RWPE2 (cell line): ENCODE measurements around the gene ACR.
A peak's percentile ranks its signal among the peaks of the same experiment; 100 is the strongest.

Experiments used
- ATAC-seq: fragments of 200-7000 bp; cut with Tn5 transposase; 3 replicates; pipeline ENCODE4 v1.9.1; 2021; ENCODE audit warnings: low read depth
- DNase-seq: peaks from one replicate; pipeline ENCODE4 v3.0.0-alpha.2; 2020; ENCODE audit warnings: low spot score
- H3K27ac ChIP-seq: fragments of 450-650 bp; 2 replicates; pipeline ENCODE4 v1.5.1; 2017; ENCODE audit warnings: mild to moderate bottlenecking; ENCODE audit not compliant: poor library complexity, severe bottlenecking
- H3K27me3 ChIP-seq: fragments of 250-450 bp; sonication (Bioruptor Pico); 2 replicates; pipeline ENCODE4 v1.5.1; 2021; ENCODE audit warnings: mild to moderate bottlenecking, moderate library complexity; ENCODE audit not compliant: insufficient read depth, poor library complexity, severe bottlenecking
- H3K36me3 ChIP-seq: fragments of 250-450 bp; sonication (Bioruptor Pico); 2 replicates; pipeline ENCODE4 v1.5.1; 2020; ENCODE audit warnings: low read depth, mild to moderate bottlenecking, moderate library complexity
- H3K4me1 ChIP-seq: fragments of 250-450 bp; sonication (Bioruptor Pico); 2 replicates; pipeline ENCODE4 v1.5.1; 2021; ENCODE audit warnings: mild to moderate bottlenecking, moderate library complexity; ENCODE audit not compliant: insufficient read depth, poor library complexity, severe bottlenecking
- H3K4me3 ChIP-seq: fragments of 250-450 bp; sonication (Bioruptor Pico); 2 replicates; pipeline ENCODE4 v1.5.1; 2021; ENCODE audit warnings: mild to moderate bottlenecking, moderate library complexity; ENCODE audit not compliant: severe bottlenecking
- H3K9me3 ChIP-seq: fragments of 250-450 bp; sonication (Bioruptor Pico); 2 replicates; pipeline ENCODE4 v1.5.1; 2021; ENCODE audit warnings: mild to moderate bottlenecking, moderate library complexity; ENCODE audit not compliant: severe bottlenecking
- TF ChIP-seq, protein P1 (sequence below): fragments of 450-650 bp; IDR thresholded peaks from one replicate; pipeline ENCODE4 v1.5.1; 2017; ENCODE audit warnings: mild to moderate bottlenecking, moderate library complexity; ENCODE audit not compliant: poor library complexity, severe bottlenecking

ACR gene

GRCh38 chr22:50734343-50734771, 3.6 kb upstream of the ACR start:
- no peak for ATAC-seq
- peak; percentile 36 for DNase-seq
- TF ChIP-seq, protein P1, sequence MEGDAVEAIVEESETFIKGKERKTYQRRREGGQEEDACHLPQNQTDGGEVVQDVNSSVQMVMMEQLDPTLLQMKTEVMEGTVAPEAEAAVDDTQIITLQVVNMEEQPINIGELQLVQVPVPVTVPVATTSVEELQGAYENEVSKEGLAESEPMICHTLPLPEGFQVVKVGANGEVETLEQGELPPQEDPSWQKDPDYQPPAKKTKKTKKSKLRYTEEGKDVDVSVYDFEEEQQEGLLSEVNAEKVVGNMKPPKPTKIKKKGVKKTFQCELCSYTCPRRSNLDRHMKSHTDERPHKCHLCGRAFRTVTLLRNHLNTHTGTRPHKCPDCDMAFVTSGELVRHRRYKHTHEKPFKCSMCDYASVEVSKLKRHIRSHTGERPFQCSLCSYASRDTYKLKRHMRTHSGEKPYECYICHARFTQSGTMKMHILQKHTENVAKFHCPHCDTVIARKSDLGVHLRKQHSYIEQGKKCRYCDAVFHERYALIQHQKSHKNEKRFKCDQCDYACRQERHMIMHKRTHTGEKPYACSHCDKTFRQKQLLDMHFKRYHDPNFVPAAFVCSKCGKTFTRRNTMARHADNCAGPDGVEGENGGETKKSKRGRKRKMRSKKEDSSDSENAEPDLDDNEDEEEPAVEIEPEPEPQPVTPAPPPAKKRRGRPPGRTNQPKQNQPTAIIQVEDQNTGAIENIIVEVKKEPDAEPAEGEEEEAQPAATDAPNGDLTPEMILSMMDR, result no peak
- Histone ChIP-seq H3K27ac (no peak overlapping the region), H3K4me3 (no peak overlapping the region), H3K4me1 (no peaks in the 10 kb centered on the region), H3K36me3 (no peaks in the 10 kb centered on the region), H3K27me3 (no peaks in the 10 kb centered on the region), H3K9me3 (no peaks in the 10 kb centered on the region)

GRCh38 chr22:50734986-50735738, 2.8 kb upstream of the ACR start:
- TF ChIP-seq, protein P1, result no peak
- no peaks in the 10 kb centered on the region for H3K36me3 ChIP-seq
- no peak overlapping the region for H3K27ac ChIP-seq
- H3K4me1 ChIP-seq, result no peaks in the 10 kb centered on the region
- no peak overlapping the region for H3K4me3 ChIP-seq
- no peak for ATAC-seq
- no peaks in the 10 kb centered on the region for H3K27me3 ChIP-seq
- DNase-seq, result no peak
- no peaks in the 10 kb centered on the region for H3K9me3 ChIP-seq

DNA sequence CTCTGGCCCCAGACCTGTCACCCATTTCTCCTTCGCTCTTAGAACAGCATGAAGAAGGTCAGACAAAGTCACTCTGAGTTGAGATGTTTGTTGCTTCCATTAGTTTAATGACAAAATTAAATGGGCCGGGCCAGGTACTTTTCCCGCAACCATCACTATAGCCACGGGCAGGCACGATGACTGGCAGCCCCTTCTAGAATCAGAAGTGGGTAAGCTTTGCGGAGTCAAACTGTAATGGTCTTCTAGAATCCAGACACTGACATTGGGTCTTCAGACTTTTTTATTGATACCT, 2.3 kb upstream of the ACR start:
- Histone ChIP-seq H3K36me3 (no peaks in the 10 kb centered on the region), H3K9me3 (no peaks in the 10 kb centered on the region), H3K4me3 (no peak overlapping the region), H3K27ac (no peak overlapping the region), H3K4me1 (no peaks in the 10 kb centered on the region), H3K27me3 (no peaks in the 10 kb centered on the region)
- TF ChIP-seq, protein P1, result no peak
- no peak for ATAC-seq
- no peak for DNase-seq

DNA sequence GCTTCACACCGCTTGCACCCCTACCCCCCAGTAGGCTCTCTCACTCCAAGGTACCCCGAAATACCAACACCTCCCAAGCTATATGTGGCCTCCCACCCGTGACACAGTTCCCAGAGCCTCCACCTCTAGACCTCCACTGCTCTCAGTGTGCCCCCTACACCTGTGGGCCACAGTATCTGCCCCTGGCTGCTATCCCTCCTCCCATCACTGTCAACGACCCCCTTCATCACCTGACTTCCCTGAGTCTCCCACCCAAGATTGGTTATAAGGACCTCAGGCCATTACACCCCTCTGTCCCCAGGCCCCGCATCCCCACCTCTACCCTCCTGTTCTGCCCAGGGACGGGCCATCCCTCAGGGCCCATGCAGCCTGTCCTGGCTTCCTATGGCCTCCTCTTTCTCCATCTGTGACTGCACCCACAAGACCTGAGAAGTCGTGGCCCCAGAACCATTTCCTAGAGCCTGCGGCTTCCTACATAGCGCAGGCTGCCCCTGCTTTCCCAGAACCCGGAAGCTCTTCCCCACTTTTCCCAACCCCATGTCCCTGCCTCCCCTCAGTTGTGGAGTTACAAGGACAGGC, 734 bp downstream of the ACR start:
- DNase-seq (no peak), ATAC-seq (no peak)
- H3K36me3 ChIP-seq, result no peaks in the 10 kb centered on the region
- H3K4me3 ChIP-seq, result no peak overlapping the region
- H3K9me3 ChIP-seq, result no peaks in the 10 kb centered on the region
- TF ChIP-seq, protein P1, result no peak
- H3K27ac ChIP-seq, result no peak overlapping the region
- no peaks in the 10 kb centered on the region for H3K4me1 ChIP-seq
- no peaks in the 10 kb centered on the region for H3K27me3 ChIP-seq

DNA sequence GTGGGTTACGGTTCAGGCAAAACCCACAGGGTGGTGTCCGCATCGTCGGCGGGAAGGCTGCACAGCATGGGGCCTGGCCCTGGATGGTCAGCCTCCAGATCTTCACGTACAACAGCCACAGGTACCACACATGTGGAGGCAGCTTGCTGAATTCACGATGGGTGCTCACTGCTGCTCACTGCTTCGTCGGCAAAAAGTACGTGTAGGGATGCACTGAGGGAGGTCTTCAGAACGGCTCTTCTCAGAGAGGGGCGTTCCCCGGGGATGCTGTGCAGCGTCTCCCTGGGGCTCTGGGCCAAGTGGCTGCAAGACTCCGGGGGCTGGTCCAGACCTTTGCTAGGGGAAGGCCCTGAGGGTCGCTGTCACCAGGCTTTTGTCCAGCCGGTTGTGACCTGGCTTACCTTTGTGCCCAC, 1.3 kb downstream of the ACR start:
- Histone ChIP-seq H3K36me3 (no peaks in the 10 kb centered on the region), H3K9me3 (no peaks in the 10 kb centered on the region), H3K4me3 (no peak overlapping the region), H3K4me1 (no peaks in the 10 kb centered on the region), H3K27ac (no peak overlapping the region), H3K27me3 (no peaks in the 10 kb centered on the region)
- no peak for ATAC-seq
- no peak for DNase-seq
- TF ChIP-seq, protein P1, result no peak
